ENCODE measurements around the gene AIF1. TPM values are rescaled to one million over a fixed set of nuclear protein-coding genes. Genes with fewer than 3 reads are reported as not detected.

AIF1 gene
- total RNA-seq, result not detected in 2 replicates

DNA sequence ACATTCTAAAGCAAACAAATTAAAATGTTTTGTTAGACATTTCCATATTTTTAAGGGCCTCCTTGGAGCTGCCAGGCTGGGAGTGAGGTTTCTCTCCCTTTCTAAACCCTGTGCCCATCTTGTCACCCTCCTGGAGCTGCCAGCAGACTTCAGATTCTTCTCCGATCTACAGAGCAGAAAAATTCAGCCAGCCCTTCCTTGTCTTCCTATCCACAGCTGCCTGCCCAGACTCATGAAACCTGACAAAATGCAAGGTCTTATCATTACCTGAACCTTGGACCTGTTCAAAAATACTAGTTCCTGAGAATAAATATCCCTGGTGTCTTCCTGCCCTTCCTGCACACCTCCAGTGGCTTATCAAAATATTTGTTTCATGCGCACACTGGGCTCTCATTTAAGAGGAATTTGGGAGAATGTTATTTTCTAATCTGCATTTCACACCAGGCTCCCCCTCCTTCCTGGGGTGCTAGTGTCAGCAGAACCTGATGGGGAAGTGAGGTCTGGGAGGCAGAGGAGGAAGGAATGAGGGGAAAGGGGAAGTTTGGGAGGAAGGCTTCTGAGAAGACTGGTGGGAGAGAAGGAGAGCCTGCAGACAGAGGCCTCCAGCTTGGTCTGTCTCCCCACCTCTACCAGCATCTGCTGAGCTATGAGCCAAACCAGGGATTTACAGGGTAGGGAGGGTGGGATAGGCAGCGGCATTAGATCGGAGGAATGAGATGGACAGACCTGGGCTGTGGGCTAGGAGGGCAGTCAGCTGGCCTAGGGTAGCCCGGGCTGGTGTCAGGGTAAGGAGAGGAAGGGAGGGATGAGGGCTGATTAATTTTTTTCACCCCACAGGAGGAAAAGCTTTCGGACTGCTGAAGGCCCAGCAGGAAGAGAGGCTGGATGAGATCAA lies at the start of gene AIF1:
Gene AIF1, plus strand, starts transcription at position 551 of the 895 bp plus-strand sequence. Its CDS starts 96 bp downstream, at position 647.

DNA sequence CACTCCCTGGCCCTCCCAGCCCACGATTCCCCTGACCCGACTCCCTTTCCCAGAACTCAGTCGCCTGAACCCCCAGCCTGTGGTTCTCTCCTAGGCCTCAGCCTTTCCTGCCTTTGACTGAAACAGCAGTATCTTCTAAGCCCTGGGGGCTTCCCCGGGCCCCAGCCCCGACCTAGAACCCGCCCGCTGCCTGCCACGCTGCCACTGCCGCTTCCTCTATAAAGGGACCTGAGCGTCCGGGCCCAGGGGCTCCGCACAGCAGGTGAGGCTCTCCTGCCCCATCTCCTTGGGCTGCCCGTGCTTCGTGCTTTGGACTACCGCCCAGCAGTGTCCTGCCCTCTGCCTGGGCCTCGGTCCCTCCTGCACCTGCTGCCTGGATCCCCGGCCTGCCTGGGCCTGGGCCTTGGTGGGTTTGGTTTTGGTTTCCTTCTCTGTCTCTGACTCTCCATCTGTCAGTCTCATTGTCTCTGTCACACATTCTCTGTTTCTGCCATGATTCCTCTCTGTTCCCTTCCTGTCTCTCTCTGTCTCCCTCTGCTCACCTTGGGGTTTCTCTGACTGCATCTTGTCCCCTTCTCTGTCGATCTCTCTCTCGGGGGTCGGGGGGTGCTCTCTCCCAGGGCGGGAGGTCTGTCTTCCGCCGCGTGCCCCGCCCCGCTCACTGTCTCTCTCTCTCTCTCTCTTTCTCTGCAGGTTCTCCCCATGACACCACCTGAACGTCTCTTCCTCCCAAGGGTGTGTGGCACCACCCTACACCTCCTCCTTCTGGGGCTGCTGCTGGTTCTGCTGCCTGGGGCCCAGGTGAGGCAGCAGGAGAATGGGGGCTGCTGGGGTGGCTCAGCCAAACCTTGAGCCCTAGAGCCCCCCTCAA lies 42.8 kb upstream of the AIF1 start, which contains the start of gene LTA:
Gene LTA, plus strand, starts transcription at position 249 of the 871 bp plus-strand sequence. Its CDS starts 454 bp downstream, at position 703.

DNA sequence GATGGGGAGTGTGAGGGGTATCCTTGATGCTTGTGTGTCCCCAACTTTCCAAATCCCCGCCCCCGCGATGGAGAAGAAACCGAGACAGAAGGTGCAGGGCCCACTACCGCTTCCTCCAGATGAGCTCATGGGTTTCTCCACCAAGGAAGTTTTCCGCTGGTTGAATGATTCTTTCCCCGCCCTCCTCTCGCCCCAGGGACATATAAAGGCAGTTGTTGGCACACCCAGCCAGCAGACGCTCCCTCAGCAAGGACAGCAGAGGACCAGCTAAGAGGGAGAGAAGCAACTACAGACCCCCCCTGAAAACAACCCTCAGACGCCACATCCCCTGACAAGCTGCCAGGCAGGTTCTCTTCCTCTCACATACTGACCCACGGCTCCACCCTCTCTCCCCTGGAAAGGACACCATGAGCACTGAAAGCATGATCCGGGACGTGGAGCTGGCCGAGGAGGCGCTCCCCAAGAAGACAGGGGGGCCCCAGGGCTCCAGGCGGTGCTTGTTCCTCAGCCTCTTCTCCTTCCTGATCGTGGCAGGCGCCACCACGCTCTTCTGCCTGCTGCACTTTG lies 39.6 kb upstream of the AIF1 start, which contains the start of gene TNF:
Gene TNF, plus strand, starts transcription at position 231 of the 567 bp plus-strand sequence. Its CDS starts 177 bp downstream, at position 408.

DNA sequence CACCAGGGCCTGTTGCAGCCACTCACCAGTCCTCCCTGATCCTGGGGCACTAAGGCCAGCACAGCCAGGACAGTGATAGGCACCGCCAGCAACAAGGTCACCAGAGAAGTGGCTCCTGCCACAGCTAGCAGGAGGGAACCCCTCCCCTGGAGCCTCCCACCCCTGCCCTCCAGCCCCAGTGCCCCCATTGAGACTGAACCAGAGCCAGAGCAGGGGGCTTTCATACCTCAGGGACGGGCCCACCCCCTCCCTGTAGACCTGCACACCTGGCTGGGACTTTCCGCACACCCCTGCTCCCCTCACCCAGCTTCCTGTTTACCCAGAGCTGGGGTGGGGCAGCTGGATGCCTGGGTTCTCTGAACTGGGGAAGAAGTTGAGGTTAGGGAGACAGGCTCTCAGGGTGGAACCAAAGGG lies 32.8 kb upstream of the AIF1 start, which contains the start of gene LTB:
Gene LTB, minus strand, starts transcription at position 195 of the 414 bp plus-strand sequence. Its CDS starts 7 bp downstream, at position 188.

DNA sequence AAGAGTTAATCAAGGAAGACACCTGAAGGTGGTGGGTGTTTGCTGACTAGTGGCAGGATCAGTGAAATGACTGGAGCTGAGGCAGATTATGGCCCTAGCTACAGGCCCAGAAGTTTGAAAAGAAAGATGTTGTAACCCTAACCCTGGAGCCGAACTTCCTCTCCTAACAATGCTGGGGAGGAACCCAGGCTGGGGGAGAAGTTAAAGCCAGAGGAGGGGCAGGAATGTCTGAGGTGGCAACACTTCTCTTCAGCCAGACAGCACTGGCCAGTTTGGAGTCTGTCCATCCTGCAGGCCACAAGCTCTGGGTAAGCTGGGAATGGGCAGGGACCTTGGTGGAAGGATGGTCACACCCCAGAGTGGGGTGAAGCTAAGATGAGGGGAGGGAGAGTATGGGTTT lies 29.0 kb upstream of the AIF1 start, which contains the start of gene LST1:
Gene LST1, plus strand, starts transcription at position 270 of the 400 bp plus-strand sequence. CDS start 1,023 bp downstream, outside the sequence.

DNA sequence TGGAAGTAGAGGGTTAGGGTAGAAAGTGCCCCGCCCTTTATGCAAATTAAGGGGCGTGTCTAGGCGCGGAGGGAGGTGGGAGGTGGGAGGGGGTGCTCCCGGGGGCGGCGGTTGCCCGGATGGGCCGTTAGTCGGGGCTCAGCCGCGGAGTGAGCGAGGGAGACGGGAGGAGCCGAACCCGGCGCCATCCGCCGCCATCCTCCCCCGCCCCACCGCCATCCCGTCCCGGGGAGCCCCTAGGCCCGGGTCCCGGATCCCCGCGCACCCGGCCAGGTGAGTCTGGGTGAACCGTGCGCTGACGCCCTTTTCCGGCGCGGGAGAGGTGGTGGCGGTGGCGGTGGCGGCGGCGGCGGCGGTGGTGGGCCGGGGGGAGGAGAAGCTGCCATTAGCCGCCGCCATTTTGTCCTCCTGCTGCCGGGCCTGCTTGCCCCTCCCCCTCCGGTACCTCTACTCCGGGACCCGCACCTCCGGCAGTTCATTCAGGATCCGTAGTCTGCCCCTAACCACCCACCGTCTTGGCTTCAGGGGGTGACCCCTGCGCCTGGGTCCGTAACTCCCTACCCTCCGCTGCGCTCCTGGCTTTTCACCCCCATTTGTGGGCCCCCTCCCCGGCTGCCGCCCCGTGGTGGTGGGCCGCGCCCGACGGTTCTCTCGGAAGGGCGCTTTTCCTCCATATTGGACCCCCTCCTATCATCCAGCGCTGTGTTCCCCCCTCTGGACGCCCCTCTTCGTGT lies 5.7 kb downstream of the AIF1 start, which contains the start of gene PRRC2A:
Gene PRRC2A, plus strand, starts transcription at position 130 of the 734 bp plus-strand sequence. CDS start 2,075 bp downstream, outside the sequence.

DNA sequence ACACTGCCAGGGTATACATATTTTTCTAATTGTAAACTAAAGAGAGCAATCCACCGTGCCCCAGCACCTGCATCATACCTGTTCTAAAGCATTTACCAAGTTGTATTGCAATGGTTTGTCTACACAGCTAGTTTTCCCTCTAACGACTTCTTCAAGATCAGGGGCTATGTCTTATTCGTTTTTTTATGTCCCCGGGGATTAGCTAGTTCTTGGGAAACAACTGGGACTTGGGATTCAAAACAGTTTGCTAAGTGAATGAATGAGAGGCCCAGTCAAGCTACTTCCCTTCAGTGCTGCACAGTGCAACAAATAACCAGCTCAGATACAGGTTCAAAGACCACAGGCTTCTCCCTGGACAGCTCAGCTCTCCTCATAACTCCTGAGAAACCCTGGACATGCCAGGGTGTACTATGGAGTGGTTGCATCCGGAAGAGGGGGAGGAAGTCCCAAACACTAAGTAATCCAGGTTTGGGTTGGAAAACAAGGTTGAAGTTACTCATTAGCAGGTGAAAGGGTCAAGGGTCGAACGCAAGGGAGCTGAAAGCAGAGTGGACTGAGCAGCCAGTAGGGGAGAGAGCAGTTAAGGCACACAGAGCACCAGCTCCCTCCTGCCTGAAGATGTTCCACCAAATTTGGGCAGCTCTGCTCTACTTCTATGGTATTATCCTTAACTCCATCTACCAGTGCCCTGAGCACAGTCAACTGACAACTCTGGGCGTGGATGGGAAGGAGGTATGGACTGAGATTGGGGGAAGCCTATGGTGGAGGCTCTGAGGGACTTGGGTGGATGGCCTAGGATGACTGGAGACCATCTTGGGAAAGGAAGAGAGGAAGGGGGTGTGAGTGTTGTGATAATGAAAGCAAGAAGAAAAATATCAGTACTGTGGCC lies 40.6 kb downstream of the AIF1 start, which contains the start of gene APOM:
Gene APOM, plus strand, starts transcription at position 546 of the 889 bp plus-strand sequence. Its CDS starts 73 bp downstream, at position 619.

DNA sequence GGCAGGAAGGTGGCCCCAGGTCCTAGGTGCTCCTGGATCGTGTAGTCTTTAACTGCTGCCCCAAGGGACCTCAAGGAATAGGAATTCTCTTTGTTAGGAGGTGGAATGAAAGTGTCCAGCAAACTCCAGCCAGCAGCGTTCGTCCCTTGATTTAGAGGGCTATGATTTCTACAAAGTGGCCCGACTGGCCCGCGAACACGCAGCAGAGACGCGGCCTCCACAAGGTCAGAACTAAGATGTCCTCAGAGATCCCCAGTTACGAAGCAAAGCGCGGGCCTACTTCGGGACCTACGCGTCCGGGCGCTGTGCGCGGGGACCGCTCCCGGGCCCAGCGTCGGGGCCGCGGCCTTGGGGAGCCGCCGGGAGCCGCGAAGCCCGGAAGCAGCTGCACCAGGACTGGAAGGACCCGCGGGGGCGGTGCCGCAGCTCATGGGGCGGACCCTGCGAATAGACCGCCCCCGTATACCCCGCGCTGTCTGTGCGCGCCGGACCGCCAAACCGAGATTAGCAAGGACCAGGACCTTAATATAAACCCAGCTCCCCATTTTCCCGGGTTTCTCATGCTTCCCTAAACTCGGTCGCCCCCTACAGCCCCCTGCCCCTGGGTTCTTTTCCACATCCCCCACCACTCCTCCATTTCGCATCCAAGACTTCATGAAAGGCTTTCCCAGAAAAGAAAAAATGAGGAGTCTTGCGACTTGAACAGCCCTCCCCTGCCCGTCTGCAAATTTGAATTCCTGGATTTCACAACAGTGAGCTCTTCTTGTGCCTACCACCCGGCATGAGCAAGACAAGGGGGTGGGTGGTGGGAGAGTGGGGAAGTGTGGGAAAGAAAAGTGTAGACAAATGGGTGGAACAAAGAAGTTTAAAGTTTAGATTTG lies 45.6 kb downstream of the AIF1 start, which contains the start of gene C6orf47:
Gene C6orf47, minus strand, starts transcription at position 398 of the 881 bp plus-strand sequence. CDS start 831 bp downstream, outside the sequence.

DNA sequence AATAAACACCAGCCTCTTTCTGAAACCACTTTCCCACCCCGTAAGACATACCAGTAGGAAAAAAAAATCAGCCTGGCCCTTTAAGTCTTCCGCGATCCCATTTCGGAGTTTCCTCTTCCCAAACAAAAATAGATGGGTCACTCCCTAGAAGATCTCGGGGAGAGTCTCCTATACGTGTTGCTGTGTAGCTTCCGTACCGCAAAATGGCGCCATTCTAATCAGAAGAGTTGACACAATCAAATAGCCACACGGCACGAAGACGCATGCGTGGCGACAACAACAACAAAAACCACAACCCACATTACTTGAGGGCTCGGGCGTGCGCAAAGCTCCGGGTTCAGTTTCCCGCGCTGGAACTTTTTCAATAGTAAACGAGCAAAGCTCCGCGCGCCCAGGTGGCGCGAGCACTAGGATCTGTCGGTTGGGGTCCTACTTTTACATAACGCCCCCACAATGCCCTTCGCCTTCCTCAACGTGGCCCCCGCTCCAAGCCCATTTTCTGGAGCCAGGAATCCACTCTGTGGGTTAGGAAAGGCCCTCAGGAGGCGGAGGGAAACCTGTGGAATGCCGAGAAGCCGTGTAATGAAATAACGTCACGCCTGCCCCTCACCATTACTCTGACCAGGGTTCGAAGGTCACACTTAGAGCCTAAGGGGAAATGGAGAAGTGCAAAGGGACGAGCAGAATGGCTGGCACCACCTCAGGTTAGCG lies 49.9 kb downstream of the AIF1 start, which contains the start of gene GPANK1:
Gene GPANK1, minus strand, starts transcription at position 208 of the 711 bp plus-strand sequence. CDS start 519 bp downstream, outside the sequence.

DNA sequence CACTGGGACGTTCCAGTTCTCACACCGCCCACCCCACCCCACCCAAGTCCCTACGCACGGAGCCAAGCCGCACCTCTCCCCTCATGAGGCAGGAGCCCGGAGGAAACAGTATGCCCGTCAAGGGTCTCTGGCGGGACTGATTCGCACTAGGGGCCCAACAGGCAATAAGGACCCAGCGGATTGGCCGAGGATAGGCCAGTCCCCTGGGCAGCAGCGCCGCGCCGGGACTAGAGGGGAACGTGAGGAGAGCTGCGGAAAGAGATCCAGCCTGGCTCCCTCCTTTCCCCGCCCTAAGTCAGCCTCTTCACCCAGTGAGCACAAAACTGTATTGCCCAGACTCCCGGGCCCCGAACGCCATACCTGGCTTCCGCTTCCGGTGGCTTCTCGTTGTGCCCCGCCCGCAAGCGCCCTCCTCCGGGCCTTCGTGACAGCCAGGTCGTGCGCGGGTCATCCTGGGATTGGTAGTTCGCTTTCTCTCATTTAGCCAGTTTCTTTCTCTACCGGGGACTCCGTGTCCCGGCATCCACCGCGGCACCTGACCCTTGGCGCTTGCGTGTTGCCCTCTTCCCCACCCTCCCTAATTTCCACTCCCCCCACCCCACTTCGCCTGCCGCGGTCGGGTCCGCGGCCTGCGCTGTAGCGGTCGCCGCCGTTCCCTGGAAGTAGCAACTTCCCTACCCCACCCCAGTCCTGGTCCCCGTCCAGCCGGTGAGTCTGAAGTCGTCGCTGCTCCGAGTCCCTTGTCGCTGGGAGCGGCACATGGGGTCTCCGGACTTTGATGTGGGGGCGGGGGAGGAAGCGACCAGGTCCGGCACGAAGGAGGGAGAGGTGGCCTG lies 50.7 kb downstream of the AIF1 start, which contains the start of gene CSNK2B:
Gene CSNK2B, plus strand, starts transcription at position 580 of the 836 bp plus-strand sequence. CDS start 752 bp downstream, outside the sequence.

Other genes starting within 250 kb of the AIF1 start
- 18.5 and 66.0 TPM in 2 replicates for gene MICA, start 211.6 kb upstream of the AIF1 start, total RNA-seq
- 11.6 and 21.9 TPM in 2 replicates for gene MICB, start 117.1 kb upstream of the AIF1 start, total RNA-seq
- gene MCCD1, start 86.3 kb upstream of the AIF1 start, total RNA-seq, result not detected in 2 replicates
- 355 and 485 TPM in 2 replicates for gene DDX39B, start 73.2 kb upstream of the AIF1 start, total RNA-seq
- gene ATP6V1G2, start 68.6 kb upstream of the AIF1 start, total RNA-seq, result 2.0 and 3.0 TPM in 2 replicates
- 26.0 and 36.1 TPM in 2 replicates for gene NFKBIL1, start 67.6 kb upstream of the AIF1 start, total RNA-seq
- not detected in 2 replicates for gene LTA, start 42.9 kb upstream of the AIF1 start, total RNA-seq
- gene TNF, start 39.7 kb upstream of the AIF1 start, total RNA-seq, result not detected in 2 replicates
- 0.25 TPM in 1 of 2 replicates, not detected in the other for gene LTB, start 32.8 kb upstream of the AIF1 start, total RNA-seq
- not detected in 2 replicates for gene LST1, start 29.0 kb upstream of the AIF1 start, total RNA-seq
- gene NCR3, start 22.2 kb upstream of the AIF1 start, total RNA-seq, result not detected in 2 replicates
- 42.2 and 46.1 TPM in 2 replicates for gene PRRC2A, start 5.5 kb downstream of the AIF1 start, total RNA-seq
- 122 and 128 TPM in 2 replicates for gene BAG6, start 37.4 kb downstream of the AIF1 start, total RNA-seq
- gene APOM, start 40.7 kb downstream of the AIF1 start, total RNA-seq, result 0.89 and 1.2 TPM in 2 replicates
- gene C6orf47, start 45.5 kb downstream of the AIF1 start, total RNA-seq, result 22.6 and 28.4 TPM in 2 replicates
- gene GPANK1, start 49.8 kb downstream of the AIF1 start, total RNA-seq, result 13.0 and 18.5 TPM in 2 replicates
- gene CSNK2B, start 50.8 kb downstream of the AIF1 start, total RNA-seq, result 82.2 and 114 TPM in 2 replicates
- gene LY6G5B, start 54.7 kb downstream of the AIF1 start, total RNA-seq, result 3.0 and 3.4 TPM in 2 replicates
- gene LY6G5C, start 65.8 kb downstream of the AIF1 start, total RNA-seq, result 0.33 and 0.37 TPM in 2 replicates
- 42.8 and 50.0 TPM in 2 replicates for gene ABHD16A, start 88.1 kb downstream of the AIF1 start, total RNA-seq
- gene LY6G6F, start 91.6 kb downstream of the AIF1 start, total RNA-seq, result not detected in 2 replicates
- gene LY6G6D, start 100.1 kb downstream of the AIF1 start, total RNA-seq, result not detected in 2 replicates
- not detected in 2 replicates for gene LY6G6C, start 106.5 kb downstream of the AIF1 start, total RNA-seq
- not detected in 2 replicates for gene MPIG6B, start 108.1 kb downstream of the AIF1 start, total RNA-seq
- 39.3 and 81.0 TPM in 2 replicates for gene DDAH2, start 114.1 kb downstream of the AIF1 start, total RNA-seq
- 791 and 1,362 TPM in 2 replicates for gene CLIC1, start 121.3 kb downstream of the AIF1 start, total RNA-seq
- gene MSH5, start 124.8 kb downstream of the AIF1 start, total RNA-seq, result 13.0 and 21.6 TPM in 2 replicates
- gene SAPCD1, start 147.4 kb downstream of the AIF1 start, total RNA-seq, result 1.00 and 1.2 TPM in 2 replicates
- 0.11 and 0.25 TPM in 2 replicates for gene VWA7, start 162.1 kb downstream of the AIF1 start, total RNA-seq
- gene VARS1, start 180.5 kb downstream of the AIF1 start, total RNA-seq, result 68.7 and 88.5 TPM in 2 replicates
- gene LSM2, start 191.7 kb downstream of the AIF1 start, total RNA-seq, result 34.9 and 48.9 TPM in 2 replicates
- gene HSPA1L, start 200.0 kb downstream of the AIF1 start, total RNA-seq, result 0.89 and 1.7 TPM in 2 replicates
- 60.4 and 107 TPM in 2 replicates for gene HSPA1A, start 200.3 kb downstream of the AIF1 start, total RNA-seq
- 94.5 and 181 TPM in 2 replicates for gene HSPA1B, start 212.5 kb downstream of the AIF1 start, total RNA-seq
- 72.7 and 128 TPM in 2 replicates for gene NEU1, start 247.6 kb downstream of the AIF1 start, total RNA-seq